Stomach smooth muscle (tissue), 2 donors: Measurements from ENCODE around the gene SYNRG.
"Not testable (repeated sequence)": the region's sequence is repeated elsewhere in the genome, so short reads cannot be mapped to it uniquely, and the experiment has no call there.

Experiments
- H3K27ac ChIP-seq: one replicate; pipeline ENCODE4 v1.7.0; 2013; ENCODE audit warnings: mild to moderate bottlenecking, low read length, inconsistent platforms
- H3K27me3 ChIP-seq, 2 donors: one replicate each; pipeline ENCODE4 v1.7.0; 2013; ENCODE audit warnings: low read length in 2 of 2; ENCODE audit not compliant: insufficient read depth in 2 of 2, control insufficient read depth in 1 of 2
- H3K36me3 ChIP-seq, 2 donors: one replicate each; pipeline ENCODE4 v1.7.0; 2013; ENCODE audit warnings: low read length in 2 of 2; ENCODE audit not compliant: control insufficient read depth in 2 of 2, insufficient read depth in 2 of 2
- H3K4me1 ChIP-seq: one replicate; pipeline ENCODE4 v1.7.0; 2013; ENCODE audit warnings: low read length; ENCODE audit not compliant: control insufficient read depth, insufficient read depth
- H3K4me3 ChIP-seq, 2 donors: one replicate each; pipeline ENCODE4 v1.7.0; 2013; ENCODE audit warnings: low read length in 2 of 2
- H3K9ac ChIP-seq, 2 donors: one replicate each; pipeline ENCODE4 v1.7.0; 2013; ENCODE audit warnings: low read length in 2 of 2, mild to moderate bottlenecking in 1 of 2
- H3K9me3 ChIP-seq, 2 donors: one replicate each; pipeline ENCODE4 v1.7.0; 2013; ENCODE audit warnings: low read length in 2 of 2; ENCODE audit not compliant: control insufficient read depth in 2 of 2
- donor health status: healthy.
- donor health status: Pancreatic carcinoma.

Gene SYNRG

GRCh38 chr17:37519251-37519985, 89.8 kb downstream of the SYNRG start:
- H3K4me1 ChIP-seq = peaks cover 4% of the 10 kb centered on the region
- H3K27me3 ChIP-seq = no peaks in the 10 kb centered on the region
- no peak overlapping the region for H3K9ac ChIP-seq
- no peak overlapping the region for H3K27ac ChIP-seq
- H3K4me3 ChIP-seq = no peak overlapping the region
- H3K36me3 ChIP-seq = peaks cover 42 to 47% of the 10 kb centered on the region in 2 donors
- no peaks in the 10 kb centered on the region for H3K9me3 ChIP-seq

DNA sequence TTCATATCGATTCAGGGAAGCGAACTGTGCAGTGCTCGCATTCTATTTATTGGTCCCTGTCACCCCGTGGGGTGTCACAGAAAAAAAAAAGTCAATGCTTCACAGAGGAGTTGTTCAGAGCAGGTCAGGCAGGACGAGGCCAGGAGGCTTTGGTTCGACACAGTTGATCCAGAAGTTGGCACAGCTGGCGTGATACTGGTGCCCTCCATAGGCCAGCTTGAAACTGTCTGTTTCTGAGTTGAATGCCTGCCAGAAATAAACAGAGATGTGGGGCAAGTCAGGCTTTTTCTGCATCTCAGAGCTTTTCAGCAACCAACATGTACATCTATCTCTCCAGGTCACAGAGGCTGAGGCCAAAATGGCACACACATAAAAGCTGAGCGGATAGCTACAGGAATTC, 90.4 kb downstream of the SYNRG start:
- peaks cover 4% of the 10 kb centered on the region for H3K4me1 ChIP-seq
- H3K9me3 ChIP-seq = no peaks in the 10 kb centered on the region
- H3K27ac ChIP-seq = no peak overlapping the region
- H3K36me3 ChIP-seq = peaks cover 43% of the 10 kb centered on the region in 2 donors
- no peak overlapping the region for H3K9ac ChIP-seq
- H3K27me3 ChIP-seq = no peaks in the 10 kb centered on the region
- H3K4me3 ChIP-seq = no peak overlapping the region

DNA sequence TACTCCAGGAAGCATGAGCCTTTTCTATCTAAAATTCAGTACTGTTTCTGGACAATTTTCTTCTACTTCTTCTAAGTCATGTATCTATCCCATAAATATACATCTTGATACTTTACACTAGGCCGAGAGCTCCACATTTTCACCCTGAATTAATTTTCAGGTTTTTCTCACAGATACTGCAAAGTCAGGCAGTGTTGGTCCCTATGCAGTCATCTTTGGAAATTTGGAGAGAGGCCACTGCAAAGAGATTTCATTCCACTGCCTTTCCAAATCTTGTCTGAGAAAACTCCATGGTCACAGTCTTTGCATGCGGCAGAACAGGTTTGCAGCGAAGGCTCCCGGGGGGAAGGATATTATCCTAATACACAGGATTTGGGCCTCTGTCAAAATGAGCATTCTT, 91.3 kb downstream of the SYNRG start:
- Histone ChIP-seq H3K9ac (no peak overlapping the region), H3K4me3 (no peak overlapping the region), H3K9me3 (no peaks in the 10 kb centered on the region), H3K4me1 (peaks cover 4% of the 10 kb centered on the region), H3K27ac (no peak overlapping the region), H3K36me3 (peaks cover 42 to 48% of the 10 kb centered on the region in 2 donors), H3K27me3 (no peaks in the 10 kb centered on the region)

GRCh38 chr17:37516127-37516571, 93.1 kb downstream of the SYNRG start:
- Histone ChIP-seq H3K36me3 (peaks cover 52 to 53% of the 10 kb centered on the region in 2 donors), H3K4me1 (peaks cover 4% of the 10 kb centered on the region), H3K4me3 (no peak overlapping the region), H3K27me3 (no peaks in the 10 kb centered on the region), H3K9me3 (no peaks in the 10 kb centered on the region), H3K9ac (no peak overlapping the region), H3K27ac (no peak overlapping the region)

- Histone ChIP-seq H3K36me3 (peaks cover 31 to 40% of the 10 kb centered on the region in 2 donors), H3K27ac (no peak overlapping the region), H3K27me3 (no peaks in the 10 kb centered on the region), H3K4me3 (no peak overlapping the region), H3K9ac (no peak overlapping the region), H3K9me3 (no peaks in the 10 kb centered on the region), H3K4me1 (peaks cover 4% of the 10 kb centered on the region)
Observed at GRCh38 chr17:37513711-37514110, 95.5 kb downstream of the SYNRG start.

- H3K27me3 ChIP-seq = no peaks in the 10 kb centered on the region
- H3K4me3 ChIP-seq = no peak overlapping the region
- H3K9me3 ChIP-seq = no peaks in the 10 kb centered on the region
- H3K36me3 ChIP-seq = peaks cover 21 to 31% of the 10 kb centered on the region in 2 donors
- no peak overlapping the region for H3K27ac ChIP-seq
- H3K4me1 ChIP-seq = peaks cover 4% of the 10 kb centered on the region
- H3K9ac ChIP-seq = no peak overlapping the region
Observed at GRCh38 chr17:37512442-37513068, 96.7 kb downstream of the SYNRG start.

DNA sequence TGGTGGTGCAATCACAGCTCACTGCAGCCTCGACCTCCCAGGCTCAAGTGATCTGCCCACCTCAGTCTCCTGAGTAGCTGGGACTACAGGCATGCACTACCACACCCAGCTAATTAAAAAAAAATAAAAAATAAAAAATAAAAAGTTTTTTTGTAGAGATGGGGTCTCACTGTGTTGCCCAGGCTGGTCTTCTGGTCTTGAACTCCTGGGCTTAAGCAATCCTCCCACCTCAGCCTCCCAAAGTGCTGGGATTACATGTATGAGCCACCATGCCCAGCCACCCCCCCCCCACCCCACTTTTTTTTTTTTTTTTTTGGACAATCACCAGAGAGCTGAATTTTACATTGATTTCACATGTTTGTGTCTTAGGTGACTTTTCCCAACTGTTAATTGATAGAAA, 97.6 kb downstream of the SYNRG start:
- H3K27me3 ChIP-seq, H3K4me1 ChIP-seq, H3K4me3 ChIP-seq, H3K9ac ChIP-seq, H3K27ac ChIP-seq, H3K9me3 ChIP-seq: not testable (repeated sequence)
- peaks cover 16 to 27% of the 10 kb centered on the region in 2 donors for H3K36me3 ChIP-seq

DNA sequence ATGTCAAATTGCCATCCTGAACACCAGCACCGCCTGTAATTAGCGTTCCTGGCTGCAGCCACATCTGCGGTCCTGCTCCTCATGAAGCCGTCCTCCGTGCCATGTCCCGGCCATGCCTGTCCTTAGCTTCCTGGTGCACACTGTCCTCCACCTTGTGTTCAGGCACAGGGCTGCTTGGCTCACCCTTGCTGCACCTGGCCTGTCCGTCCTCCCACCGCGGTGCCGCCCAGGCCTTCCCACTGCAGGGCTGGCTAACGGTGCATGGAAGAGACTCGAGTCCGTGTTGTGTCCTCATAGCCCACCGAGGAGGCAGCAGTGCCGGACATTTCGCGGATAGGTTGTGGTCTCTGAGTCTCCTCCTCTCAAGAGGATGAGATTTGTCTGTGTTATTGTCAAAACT, 99.2 kb downstream of the SYNRG start:
- no peak overlapping the region for H3K27ac ChIP-seq
- no peaks in the 10 kb centered on the region for H3K27me3 ChIP-seq
- peaks cover 8% of the 10 kb centered on the region for H3K4me1 ChIP-seq
- H3K9ac ChIP-seq = no peak overlapping the region
- no peaks in the 10 kb centered on the region for H3K9me3 ChIP-seq
- no peak overlapping the region for H3K4me3 ChIP-seq
- peaks cover 16 to 26% of the 10 kb centered on the region in 2 donors for H3K36me3 ChIP-seq

DNA sequence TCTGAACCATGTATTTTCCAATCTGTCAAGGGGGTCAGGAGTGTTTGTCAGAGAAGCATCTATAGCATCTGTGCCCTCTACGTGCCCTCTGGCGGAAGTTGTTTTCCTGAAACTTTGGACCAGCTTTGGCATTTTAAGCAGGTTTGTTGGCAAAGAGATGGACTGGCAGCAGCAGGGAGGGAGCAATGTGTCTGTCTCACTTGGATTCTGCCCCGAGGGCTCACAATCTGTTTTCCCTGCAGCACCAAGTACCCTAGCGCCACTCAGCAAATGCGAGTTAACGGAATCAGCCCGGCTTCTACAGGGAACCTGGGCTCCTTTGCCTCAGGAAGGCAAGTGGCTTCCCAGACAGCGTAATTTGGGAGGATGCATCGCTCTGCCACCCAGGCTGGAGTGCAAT, 102.1 kb downstream of the SYNRG start:
- no peaks in the 10 kb centered on the region for H3K27me3 ChIP-seq
- peak overlapping the region; percentile 31 for H3K27ac ChIP-seq
- H3K9me3 ChIP-seq = no peaks in the 10 kb centered on the region
- peaks cover 2 to 6% of the 10 kb centered on the region in 2 donors for H3K36me3 ChIP-seq
- H3K4me3 ChIP-seq = peak overlapping the region in 1 of 2 donors; percentile 50
- H3K4me1 ChIP-seq = peaks cover 8% of the 10 kb centered on the region
- peak overlapping the region in 1 of 2 donors; percentile 9 for H3K9ac ChIP-seq

GRCh38 chr17:37506678-37507077, 102.5 kb downstream of the SYNRG start:
- H3K4me3 ChIP-seq = peak overlapping the region in 1 of 2 donors; percentile 50
- no peaks in the 10 kb centered on the region for H3K9me3 ChIP-seq
- peaks cover 0 to 5% of the 10 kb centered on the region in 2 donors for H3K36me3 ChIP-seq
- H3K9ac ChIP-seq = peak overlapping the region in 1 of 2 donors; percentile 9
- H3K27ac ChIP-seq = peak overlapping the region; percentile 31
- peaks cover 8% of the 10 kb centered on the region for H3K4me1 ChIP-seq
- no peaks in the 10 kb centered on the region for H3K27me3 ChIP-seq

GRCh38 chr17:37505333-37505732, 103.9 kb downstream of the SYNRG start:
- peaks cover 0 to 3% of the 10 kb centered on the region in 2 donors for H3K36me3 ChIP-seq

More at GRCh38 chr17:37505333-37505732, 103.9 kb downstream of the SYNRG start:
- Histone ChIP-seq H3K27ac (no peak overlapping the region), H3K4me1 (peaks cover 8% of the 10 kb centered on the region), H3K4me3 (no peak overlapping the region), H3K27me3 (no peaks in the 10 kb centered on the region), H3K9ac (no peak overlapping the region), H3K9me3 (no peaks in the 10 kb centered on the region)
